Measurements from ENCODE around the gene NEK6. TPM values are rescaled to one million over a fixed set of nuclear protein-coding genes. Genes with fewer than 3 reads are reported as not detected.

Gene NEK6
- total and polyA plus RNA-seq, 10 of the 15 experiments (the other 5 are each of a cell fraction or from before 2014, with no cell fraction given): 31.3 to 161 (median 89.2) TPM

DNA sequence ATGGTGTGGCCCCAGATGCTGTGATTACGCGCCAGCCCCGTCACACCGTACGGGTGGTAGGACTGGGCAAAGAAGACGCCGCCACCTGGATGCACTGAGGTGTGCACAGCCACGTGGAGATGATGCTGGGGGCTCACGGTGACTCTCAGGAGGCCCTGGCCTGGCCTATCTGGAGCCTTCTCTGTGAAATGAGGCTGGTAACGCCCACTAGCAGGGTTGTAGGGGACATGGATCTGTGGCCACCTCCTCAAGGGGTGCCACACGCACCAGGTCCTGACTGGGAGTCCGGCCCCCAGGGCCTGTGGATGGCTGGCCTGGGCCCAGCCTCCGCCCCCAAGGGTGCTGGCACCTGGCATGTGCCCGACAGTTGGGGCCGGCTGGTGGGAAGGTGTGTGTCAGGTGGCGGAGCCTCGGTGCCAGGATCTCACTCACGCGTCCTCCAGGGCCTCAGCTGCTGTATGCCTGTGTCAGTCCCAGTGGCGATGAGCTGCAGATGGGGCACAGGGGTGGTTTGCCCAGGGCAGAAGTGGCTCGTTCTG is 32.4 kb downstream of the NEK6 start (continued):
- TF ChIP-seq KLF5 (IDR thresholded peaks at IDR 0.05; ENCODE audit: partially characterized antibody) (no peak), RB1 (IDR thresholded peaks at IDR 0.05; ENCODE audit: borderline replicate concordance) (no peak), BACH1 (IDR thresholded peaks at IDR 0.05; ENCODE audit: borderline replicate concordance) (peak; percentile 23; the same call in 1 of the 2 replicates), DPF2 (IDR thresholded peaks at IDR 0.05) (peak; percentile 14; the same call in 1 of the 2 replicates), PML (IDR thresholded peaks at IDR 0.05; ENCODE audit: low read length) (no peak), TCF3 (IDR thresholded peaks at IDR 0.05; ENCODE audit: borderline replicate concordance, insufficient read depth, low read depth, low read length) (peak; percentile 79), ZNF687 (IDR thresholded peaks at IDR 0.05) (peak; percentile 84), CREM (IDR thresholded peaks at IDR 0.05; ENCODE audit: low read depth) (no peak), HDGF (IDR thresholded peaks at IDR 0.05) (peak; percentile 74; the same call in 1 of the 2 replicates), EED (IDR thresholded peaks at IDR 0.05; ENCODE audit: low read depth) (0 out of 2 replicates have a peak, but pooled peaks have one; percentile 44), SPI1 (IDR thresholded peaks at IDR 0.05; ENCODE audit: borderline replicate concordance, insufficient read depth, low read depth, low read length) (peak; percentile 28; the same call in 1 of the 2 replicates), LARP7 (IDR thresholded peaks at IDR 0.05) (no peak), HCFC1 (IDR thresholded peaks at IDR 0.05; ENCODE audit: low read length) (0 out of 2 replicates have a peak, but pooled peaks have one; percentile 17), POLR2AphosphoS2 (IDR thresholded peaks at IDR 0.05; ENCODE audit: low read depth, low read length) (peak; percentile 33; the same call in 1 of the 2 replicates)
- TF ChIP-seq, protein P1, sequence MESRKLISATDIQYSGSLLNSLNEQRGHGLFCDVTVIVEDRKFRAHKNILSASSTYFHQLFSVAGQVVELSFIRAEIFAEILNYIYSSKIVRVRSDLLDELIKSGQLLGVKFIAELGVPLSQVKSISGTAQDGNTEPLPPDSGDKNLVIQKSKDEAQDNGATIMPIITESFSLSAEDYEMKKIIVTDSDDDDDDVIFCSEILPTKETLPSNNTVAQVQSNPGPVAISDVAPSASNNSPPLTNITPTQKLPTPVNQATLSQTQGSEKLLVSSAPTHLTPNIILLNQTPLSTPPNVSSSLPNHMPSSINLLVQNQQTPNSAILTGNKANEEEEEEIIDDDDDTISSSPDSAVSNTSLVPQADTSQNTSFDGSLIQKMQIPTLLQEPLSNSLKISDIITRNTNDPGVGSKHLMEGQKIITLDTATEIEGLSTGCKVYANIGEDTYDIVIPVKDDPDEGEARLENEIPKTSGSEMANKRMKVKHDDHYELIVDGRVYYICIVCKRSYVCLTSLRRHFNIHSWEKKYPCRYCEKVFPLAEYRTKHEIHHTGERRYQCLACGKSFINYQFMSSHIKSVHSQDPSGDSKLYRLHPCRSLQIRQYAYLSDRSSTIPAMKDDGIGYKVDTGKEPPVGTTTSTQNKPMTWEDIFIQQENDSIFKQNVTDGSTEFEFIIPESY (IDR thresholded peaks at IDR 0.05): no peak
- TF ChIP-seq, protein P2, sequence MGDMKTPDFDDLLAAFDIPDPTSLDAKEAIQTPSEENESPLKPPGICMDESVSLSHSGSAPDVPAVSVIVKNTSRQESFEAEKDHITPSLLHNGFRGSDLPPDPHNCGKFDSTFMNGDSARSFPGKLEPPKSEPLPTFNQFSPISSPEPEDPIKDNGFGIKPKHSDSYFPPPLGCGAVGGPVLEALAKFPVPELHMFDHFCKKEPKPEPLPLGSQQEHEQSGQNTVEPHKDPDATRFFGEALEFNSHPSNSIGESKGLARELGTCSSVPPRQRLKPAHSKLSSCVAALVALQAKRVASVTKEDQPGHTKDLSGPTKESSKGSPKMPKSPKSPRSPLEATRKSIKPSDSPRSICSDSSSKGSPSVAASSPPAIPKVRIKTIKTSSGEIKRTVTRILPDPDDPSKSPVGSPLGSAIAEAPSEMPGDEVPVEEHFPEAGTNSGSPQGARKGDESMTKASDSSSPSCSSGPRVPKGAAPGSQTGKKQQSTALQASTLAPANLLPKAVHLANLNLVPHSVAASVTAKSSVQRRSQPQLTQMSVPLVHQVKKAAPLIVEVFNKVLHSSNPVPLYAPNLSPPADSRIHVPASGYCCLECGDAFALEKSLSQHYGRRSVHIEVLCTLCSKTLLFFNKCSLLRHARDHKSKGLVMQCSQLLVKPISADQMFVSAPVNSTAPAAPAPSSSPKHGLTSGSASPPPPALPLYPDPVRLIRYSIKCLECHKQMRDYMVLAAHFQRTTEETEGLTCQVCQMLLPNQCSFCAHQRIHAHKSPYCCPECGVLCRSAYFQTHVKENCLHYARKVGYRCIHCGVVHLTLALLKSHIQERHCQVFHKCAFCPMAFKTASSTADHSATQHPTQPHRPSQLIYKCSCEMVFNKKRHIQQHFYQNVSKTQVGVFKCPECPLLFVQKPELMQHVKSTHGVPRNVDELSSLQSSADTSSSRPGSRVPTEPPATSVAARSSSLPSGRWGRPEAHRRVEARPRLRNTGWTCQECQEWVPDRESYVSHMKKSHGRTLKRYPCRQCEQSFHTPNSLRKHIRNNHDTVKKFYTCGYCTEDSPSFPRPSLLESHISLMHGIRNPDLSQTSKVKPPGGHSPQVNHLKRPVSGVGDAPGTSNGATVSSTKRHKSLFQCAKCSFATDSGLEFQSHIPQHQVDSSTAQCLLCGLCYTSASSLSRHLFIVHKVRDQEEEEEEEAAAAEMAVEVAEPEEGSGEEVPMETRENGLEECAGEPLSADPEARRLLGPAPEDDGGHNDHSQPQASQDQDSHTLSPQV (IDR thresholded peaks at IDR 0.05): no peak

Data from GM12878 (cell line).